Activated naive CD8-positive, alpha-beta T cell treated with anti-CD3 and anti-CD28 coated beads, Interleukin-2, amount 50 U/mL, for 24 hours (primary cell): Measurements from ENCODE around the gene SFN.
"Not testable (repeated sequence)": the region's sequence is repeated elsewhere in the genome, so short reads cannot be mapped to it uniquely, and the experiment has no call there.

Experiments
- ATAC-seq: fragments of 150-1000 bp; cut with Tn5 transposase; one replicate; pipeline ENCODE4 v1.10.0; 2021
- DNase-seq: peaks from one replicate; pipeline ENCODE4 v3.0.0; 2021
- H3K27ac Mint-ChIP-seq: one replicate; pipeline ENCODE4 v1.8.0; 2021; ENCODE audit warnings: mild to moderate bottlenecking, mixed read lengths
- H3K27me3 Mint-ChIP-seq: one replicate; pipeline ENCODE4 v1.8.0; 2021; ENCODE audit warnings: mixed read lengths
- H3K36me3 Mint-ChIP-seq: one replicate; pipeline ENCODE4 v1.8.0; 2021; ENCODE audit warnings: low read depth, mixed read lengths
- H3K4me1 Mint-ChIP-seq: one replicate; pipeline ENCODE4 v1.8.0; 2021; ENCODE audit warnings: mixed read lengths
- H3K4me3 Mint-ChIP-seq: one replicate; pipeline ENCODE4 v1.8.0; 2021; ENCODE audit warnings: mild to moderate bottlenecking, moderate library complexity, mixed read lengths
- H3K9me3 Mint-ChIP-seq: one replicate; pipeline ENCODE4 v1.8.0; 2021; ENCODE audit warnings: mixed read lengths

Gene SFN

DNA sequence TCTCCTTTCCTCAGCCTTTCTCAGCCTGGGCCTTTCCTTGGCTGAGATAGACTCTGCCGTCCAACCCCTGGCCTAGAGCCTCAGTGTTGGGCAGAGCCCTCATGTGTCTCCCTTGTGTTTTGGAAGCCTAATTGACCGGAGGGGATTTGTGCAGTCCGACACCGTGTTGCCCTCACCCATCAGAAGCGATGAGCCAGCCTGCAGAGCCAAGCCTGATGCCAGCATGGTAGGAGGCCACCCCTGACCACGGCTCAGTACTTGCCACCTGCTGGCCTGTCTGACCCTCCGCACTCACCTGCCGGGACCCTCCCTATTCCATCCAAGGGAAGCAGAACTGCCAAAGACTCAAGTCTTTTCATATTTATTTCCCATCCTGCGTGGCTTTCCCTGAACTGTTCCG is 9.3 kb upstream of the SFN start:
- Mint-ChIP-seq H3K36me3 (peaks cover 33% of the 10 kb centered on the region), H3K4me3 (no peak overlapping the region), H3K9me3 (no peaks in the 10 kb centered on the region), H3K27ac (no peak overlapping the region), H3K4me1 (no peaks in the 10 kb centered on the region), H3K27me3 (no peaks in the 10 kb centered on the region)
- no peak for DNase-seq
- no peak for ATAC-seq

DNA sequence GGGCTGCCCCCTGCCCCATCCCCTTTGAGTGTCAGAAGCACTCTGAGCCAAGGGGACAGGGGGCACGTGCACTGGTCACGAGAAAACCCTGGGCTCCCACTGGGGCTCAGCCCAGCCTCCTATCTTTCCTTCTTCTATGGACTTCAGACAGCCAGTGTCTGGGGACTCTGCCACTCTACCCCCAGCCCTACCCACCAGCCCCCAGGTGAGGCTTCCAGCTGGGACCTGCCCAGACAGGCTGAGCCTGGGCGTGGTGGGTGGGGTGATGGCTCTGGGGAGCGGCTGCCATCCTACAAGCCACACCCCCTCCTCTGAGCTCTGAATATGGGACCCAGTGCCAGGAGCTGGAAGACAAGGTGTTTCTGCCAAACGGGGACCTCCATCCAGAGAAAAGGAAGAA is 8.0 kb upstream of the SFN start:
- no peak for DNase-seq
- no peaks in the 10 kb centered on the region for H3K4me1 Mint-ChIP-seq
- ATAC-seq, result no peak
- no peaks in the 10 kb centered on the region for H3K9me3 Mint-ChIP-seq
- H3K36me3 Mint-ChIP-seq, result peaks cover 25% of the 10 kb centered on the region
- no peaks in the 10 kb centered on the region for H3K27me3 Mint-ChIP-seq
- H3K4me3 Mint-ChIP-seq, result no peak overlapping the region
- H3K27ac Mint-ChIP-seq, result no peak overlapping the region

DNA sequence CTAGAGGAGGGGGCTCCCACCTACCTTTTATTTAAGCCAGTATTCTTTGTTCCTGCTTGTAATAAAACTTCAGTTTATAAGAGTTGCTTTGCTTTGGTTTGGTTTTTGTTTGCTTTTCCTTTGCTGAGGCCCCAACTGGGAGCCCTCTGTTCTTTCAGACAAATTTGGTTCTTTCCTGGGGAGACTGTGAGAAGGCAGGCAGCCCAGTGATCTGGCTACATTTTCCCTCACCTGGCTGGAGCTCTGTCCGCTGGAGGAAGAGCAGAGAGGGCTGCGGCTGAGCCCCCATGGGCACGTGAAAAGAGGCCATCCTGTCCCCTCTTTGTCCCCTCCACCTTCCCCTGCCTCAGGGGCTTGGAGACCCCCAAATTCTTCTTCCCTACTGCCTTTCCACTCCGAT is 7.3 kb upstream of the SFN start:
- DNase-seq (no peak), ATAC-seq (no peak)
- H3K4me3 Mint-ChIP-seq, result no peak overlapping the region
- no peaks in the 10 kb centered on the region for H3K27me3 Mint-ChIP-seq
- no peaks in the 10 kb centered on the region for H3K9me3 Mint-ChIP-seq
- H3K36me3 Mint-ChIP-seq, result peaks cover 23% of the 10 kb centered on the region
- no peak overlapping the region for H3K27ac Mint-ChIP-seq
- H3K4me1 Mint-ChIP-seq, result no peaks in the 10 kb centered on the region

DNA sequence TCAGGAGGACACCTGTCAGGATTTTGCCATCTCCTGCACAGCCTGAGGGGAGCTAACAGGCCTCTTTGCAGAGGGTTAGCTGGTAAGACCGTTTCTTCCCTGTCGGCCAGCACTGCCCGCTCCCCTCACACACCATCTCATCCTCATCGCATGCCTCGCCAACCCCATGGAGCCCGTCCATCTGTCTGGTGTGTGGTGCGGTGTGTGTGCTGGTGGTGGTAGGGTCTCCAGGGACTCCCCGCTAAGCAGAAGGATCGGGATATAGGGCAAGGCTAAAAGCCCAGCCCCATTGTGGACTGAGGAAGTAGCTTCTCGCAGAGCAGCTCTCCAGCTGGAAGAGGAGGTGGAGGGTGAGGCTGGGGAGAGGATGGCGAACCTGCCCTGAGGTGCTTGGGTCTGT is 6.8 kb upstream of the SFN start:
- H3K4me3 Mint-ChIP-seq, result no peak overlapping the region
- no peak overlapping the region for H3K27ac Mint-ChIP-seq
- H3K9me3 Mint-ChIP-seq, result no peaks in the 10 kb centered on the region
- no peaks in the 10 kb centered on the region for H3K4me1 Mint-ChIP-seq
- ATAC-seq (no peak), DNase-seq (no peak)
- peaks cover 20% of the 10 kb centered on the region for H3K36me3 Mint-ChIP-seq
- H3K27me3 Mint-ChIP-seq, result no peaks in the 10 kb centered on the region

DNA sequence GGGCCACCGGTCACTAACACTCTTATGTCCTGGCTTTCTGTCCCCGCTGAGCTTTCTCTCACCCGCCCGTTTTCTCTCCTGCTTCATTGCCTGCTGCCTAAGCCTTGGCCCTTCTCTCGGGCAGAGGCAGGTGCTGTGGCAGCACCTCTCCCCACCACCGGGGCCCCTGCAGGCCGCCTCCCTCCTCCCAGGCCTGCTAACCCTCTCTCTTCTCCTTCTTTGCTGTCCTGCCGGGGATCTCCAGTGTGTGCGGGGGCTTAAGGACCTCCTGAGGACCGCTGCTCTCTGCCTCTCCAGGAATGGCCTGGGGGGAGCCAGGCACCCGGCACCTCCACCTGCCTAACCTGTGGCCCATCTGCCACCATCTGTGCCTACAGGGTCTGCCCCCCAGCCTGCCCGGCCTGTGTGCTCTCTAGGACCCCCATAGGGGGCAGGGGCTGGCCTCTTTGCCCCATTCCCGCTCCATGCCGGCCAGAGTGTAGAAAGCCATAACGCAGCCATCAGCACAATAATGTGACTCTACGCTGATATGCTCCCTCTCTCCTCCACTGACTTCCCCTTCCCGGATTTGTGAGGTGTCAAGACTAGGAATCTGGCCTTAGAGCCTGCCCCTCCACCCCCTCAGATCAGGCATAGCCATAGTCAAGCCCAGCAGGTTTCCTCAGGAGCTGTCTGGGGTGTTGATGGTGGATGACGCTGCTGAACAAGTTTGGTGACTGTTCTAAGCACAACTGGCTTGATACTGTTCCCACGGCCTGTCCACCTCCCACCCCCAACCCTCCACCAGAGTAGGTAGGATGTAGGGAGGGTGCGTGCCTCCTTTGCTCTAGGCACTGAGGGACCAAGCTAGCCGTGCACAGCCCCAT is 6.1 kb upstream of the SFN start:
- Mint-ChIP-seq H3K27me3 (no peaks in the 10 kb centered on the region), H3K36me3 (peaks cover 14% of the 10 kb centered on the region), H3K4me1 (no peaks in the 10 kb centered on the region), H3K9me3 (no peaks in the 10 kb centered on the region), H3K27ac (no peak overlapping the region), H3K4me3 (no peak overlapping the region)
- ATAC-seq (no peak), DNase-seq (no peak)

DNA sequence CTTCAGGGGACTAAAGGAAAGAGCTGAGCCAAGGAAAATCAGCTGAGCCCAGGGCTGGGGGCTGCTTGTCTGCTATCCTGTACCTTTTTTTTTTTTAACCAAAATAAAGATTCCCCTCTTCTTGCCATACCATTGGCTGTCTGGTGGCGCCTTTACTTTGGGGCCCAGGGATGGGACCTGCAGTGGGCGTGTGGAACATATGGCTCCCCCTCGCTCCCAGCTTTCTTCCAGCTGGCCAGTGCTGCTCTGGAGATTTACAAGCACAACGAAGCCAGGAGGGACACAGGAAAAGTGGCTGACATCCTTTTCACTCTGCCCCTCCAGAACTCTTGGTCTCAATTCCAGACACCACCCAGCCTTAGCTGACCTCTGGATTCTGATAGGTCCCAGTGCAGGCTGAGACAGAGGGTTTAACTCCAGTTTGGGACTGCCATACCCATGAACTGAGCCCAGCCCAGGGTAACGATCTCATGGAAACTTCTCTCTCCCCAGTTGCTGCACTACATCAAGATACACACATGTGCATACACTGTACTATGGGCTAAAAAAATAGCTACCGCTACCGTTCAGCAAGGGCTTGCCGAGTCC is 5.4 kb upstream of the SFN start:
- H3K4me1 Mint-ChIP-seq, result peaks cover 4% of the 10 kb centered on the region
- H3K4me3 Mint-ChIP-seq, result no peak overlapping the region
- H3K27ac Mint-ChIP-seq, result no peak overlapping the region
- no peaks in the 10 kb centered on the region for H3K9me3 Mint-ChIP-seq
- ATAC-seq, result no peak
- no peak for DNase-seq
- H3K36me3 Mint-ChIP-seq, result peaks cover 8% of the 10 kb centered on the region
- no peaks in the 10 kb centered on the region for H3K27me3 Mint-ChIP-seq

DNA sequence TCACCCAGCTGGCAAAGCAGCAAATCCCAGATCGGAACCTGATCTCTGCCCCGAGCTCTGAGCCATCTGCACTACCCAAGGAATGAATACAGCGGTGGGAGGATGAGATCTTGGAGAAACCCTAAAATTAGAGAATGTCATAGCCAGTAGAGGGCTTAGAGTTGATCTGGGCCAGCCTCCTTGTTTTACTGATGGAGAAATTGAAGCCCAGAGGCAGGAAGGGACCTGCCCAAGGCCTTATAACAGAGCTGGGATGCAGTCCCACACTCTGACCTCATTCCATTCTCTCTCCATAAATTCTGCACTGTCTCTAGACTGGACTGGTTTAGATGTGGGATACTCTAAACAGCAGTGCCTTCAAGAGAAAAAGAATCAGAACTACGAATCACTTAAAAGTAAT is 4.8 kb upstream of the SFN start:
- no peaks in the 10 kb centered on the region for H3K27me3 Mint-ChIP-seq
- no peak overlapping the region for H3K4me3 Mint-ChIP-seq
- no peak for ATAC-seq
- no peak overlapping the region for H3K27ac Mint-ChIP-seq
- no peak for DNase-seq
- H3K9me3 Mint-ChIP-seq, result no peaks in the 10 kb centered on the region
- H3K36me3 Mint-ChIP-seq, result peaks cover 3% of the 10 kb centered on the region
- peaks cover 10% of the 10 kb centered on the region for H3K4me1 Mint-ChIP-seq

DNA sequence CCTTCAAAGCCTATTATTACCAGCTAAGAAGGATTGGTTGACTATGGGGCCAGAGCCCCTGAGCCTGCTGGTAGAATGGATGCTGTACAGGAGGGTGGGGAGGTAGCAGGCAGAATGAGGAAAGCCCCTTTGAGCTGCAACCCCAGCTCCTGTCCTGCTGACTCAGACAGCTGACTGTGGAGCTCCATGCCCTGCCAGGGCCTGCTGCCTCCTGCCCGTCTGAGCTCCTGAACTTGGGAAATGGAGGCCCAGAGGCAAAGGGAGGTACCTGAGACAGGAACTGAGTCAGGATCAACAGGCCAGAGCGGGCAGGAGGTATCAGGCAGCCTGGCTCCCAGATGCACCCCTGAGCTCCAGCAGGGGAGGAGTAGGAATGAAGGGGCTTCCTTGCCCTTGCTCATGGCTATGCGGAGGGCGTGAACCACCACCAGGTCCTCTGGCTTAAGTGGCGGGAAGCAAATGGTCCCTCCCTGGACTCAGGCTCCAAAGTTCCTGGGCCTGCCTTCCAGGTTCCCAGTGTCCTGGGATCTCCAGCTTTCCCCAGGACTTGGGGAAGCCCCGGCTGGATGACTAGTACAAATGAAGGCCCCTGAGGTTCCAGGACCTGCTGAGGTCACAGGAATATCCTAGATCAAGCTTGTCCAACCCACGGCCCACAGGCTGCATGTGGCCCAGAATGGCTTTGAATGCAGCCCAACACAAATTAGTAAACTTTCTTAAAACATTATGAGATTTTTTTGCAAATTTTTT is 3.9 kb upstream of the SFN start:
- DNase-seq (no peak), ATAC-seq (peak; percentile 21)
- Mint-ChIP-seq H3K27me3 (no peaks in the 10 kb centered on the region), H3K4me1 (peaks cover 16% of the 10 kb centered on the region), H3K27ac (no peak overlapping the region), H3K4me3 (no peak overlapping the region), H3K36me3 (peaks cover 4% of the 10 kb centered on the region), H3K9me3 (no peaks in the 10 kb centered on the region)

DNA sequence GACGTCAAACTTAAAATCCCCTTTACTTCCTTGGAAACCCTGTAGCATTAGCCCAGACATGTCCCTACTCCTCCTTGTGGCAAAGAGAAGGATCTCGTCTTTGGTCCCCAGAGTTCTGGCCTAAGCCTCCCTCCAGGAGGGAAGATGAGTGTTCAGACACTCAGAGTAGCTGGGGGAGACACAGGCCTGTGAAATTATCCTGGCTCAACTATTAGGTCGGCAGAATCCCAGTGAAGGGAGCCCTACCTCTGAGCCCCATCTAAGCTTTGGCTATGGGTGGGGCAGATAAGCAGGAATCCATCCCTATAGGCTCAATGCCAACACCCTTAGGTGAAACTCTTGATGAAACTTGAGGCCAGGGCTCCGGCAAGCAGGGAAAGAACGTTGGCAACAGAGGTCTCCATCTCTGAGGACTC is 1.7 kb upstream of the SFN start:
- Mint-ChIP-seq H3K27me3 (no peaks in the 10 kb centered on the region), H3K27ac (no peak overlapping the region)

DNA sequence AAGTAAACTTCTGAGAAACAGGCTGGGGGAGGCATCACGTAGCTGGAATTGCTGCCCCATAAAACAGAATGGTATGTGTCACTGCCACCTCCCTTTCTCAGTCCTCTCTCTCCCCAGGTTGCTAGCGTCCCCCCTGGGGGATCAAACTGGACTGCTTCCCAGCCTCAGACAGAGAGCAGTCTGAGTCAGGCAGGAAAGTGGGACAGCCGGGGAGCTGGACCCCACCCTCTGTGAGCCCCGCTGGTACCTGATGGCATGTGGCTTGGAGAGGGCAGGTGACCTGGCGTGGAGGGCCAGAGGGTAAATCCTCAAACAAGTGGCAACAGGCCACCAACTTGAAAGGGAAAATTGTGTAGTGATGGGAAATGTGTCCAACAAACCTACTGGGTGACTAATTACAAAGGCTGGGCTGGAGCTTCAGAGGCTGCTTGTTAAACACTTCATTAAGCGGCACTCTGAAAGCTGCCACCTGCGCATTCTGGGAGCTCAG is 1.0 kb upstream of the SFN start:
- ATAC-seq, result no peak
- Mint-ChIP-seq H3K36me3 (peaks cover 1% of the 10 kb centered on the region), H3K4me1 (peaks cover 28% of the 10 kb centered on the region), H3K27ac (no peak overlapping the region), H3K4me3 (no peak overlapping the region), H3K9me3 (no peaks in the 10 kb centered on the region), H3K27me3 (no peaks in the 10 kb centered on the region)
- DNase-seq, result no peak

More for the DNA sequence above, 1.7 kb upstream of the SFN start:
- ATAC-seq (no peak), DNase-seq (no peak)
- H3K36me3 Mint-ChIP-seq, result peaks cover 1% of the 10 kb centered on the region
- no peaks in the 10 kb centered on the region for H3K9me3 Mint-ChIP-seq
- peaks cover 28% of the 10 kb centered on the region for H3K4me1 Mint-ChIP-seq
- H3K4me3 Mint-ChIP-seq, result no peak overlapping the region

DNA sequence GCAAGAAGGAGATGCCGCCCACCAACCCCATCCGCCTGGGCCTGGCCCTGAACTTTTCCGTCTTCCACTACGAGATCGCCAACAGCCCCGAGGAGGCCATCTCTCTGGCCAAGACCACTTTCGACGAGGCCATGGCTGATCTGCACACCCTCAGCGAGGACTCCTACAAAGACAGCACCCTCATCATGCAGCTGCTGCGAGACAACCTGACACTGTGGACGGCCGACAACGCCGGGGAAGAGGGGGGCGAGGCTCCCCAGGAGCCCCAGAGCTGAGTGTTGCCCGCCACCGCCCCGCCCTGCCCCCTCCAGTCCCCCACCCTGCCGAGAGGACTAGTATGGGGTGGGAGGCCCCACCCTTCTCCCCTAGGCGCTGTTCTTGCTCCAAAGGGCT is 732 bp downstream of the SFN start:
- no peaks in the 10 kb centered on the region for H3K9me3 Mint-ChIP-seq
- peaks cover 28% of the 10 kb centered on the region for H3K4me1 Mint-ChIP-seq

DNA sequence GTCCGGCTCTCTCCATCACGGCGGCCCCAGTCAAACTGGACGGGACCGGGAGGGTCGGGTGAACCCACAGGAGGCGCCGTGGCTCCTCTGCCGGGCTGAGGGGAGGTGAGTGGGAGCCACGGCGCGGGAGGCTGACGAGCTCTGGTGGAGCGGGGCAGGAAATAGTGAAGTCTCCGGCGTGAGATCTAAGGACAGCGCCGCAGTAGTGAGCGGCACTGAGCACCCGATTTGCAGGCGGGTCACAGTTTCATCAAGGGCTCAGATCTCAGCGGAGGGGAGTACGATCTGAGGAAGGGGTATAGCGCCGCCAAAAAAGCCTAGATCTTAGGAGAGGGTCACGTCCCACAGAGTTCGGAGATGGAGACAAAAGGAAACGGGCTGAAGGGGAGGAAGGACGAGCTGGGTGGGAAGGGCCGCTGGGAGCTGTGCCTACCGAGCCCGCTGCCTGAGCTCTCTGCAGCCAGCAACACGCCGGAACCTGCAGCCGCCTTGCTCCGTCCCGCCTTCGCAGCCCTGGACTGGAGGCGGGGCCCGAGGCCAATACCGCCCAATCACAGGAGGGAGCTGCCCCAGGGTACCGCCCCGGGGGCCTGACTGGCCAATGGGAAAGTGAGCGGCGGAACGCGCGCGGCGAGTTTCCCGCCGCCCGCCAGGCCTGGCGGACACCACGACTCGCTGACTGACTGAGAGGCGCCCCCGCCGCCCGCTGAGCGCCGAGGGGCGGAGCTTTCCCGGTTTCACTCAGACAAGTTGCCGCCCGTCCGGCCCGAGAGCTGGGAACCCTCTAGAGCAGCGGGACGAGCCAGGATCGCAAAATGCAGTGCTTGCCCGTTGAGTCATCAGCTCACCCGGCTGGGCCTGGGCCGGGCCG is 1.9 kb downstream of the SFN start:
- peaks cover 28% of the 10 kb centered on the region for H3K4me1 Mint-ChIP-seq
- peaks cover 1% of the 10 kb centered on the region for H3K36me3 Mint-ChIP-seq
- peak overlapping the region; percentile 91 for H3K4me3 Mint-ChIP-seq
- no peaks in the 10 kb centered on the region for H3K27me3 Mint-ChIP-seq
- DNase-seq (peak; percentile 95), ATAC-seq (peak; percentile 95)
- H3K27ac Mint-ChIP-seq, result peak overlapping the region; percentile 88
- no peaks in the 10 kb centered on the region for H3K9me3 Mint-ChIP-seq

More for the DNA sequence above, 732 bp downstream of the SFN start:
- peak overlapping the region; percentile 91 for H3K4me3 Mint-ChIP-seq
- no peak overlapping the region for H3K27ac Mint-ChIP-seq
- H3K27me3 Mint-ChIP-seq, result no peaks in the 10 kb centered on the region
- DNase-seq (no peak), ATAC-seq (no peak)
- peaks cover 1% of the 10 kb centered on the region for H3K36me3 Mint-ChIP-seq

DNA sequence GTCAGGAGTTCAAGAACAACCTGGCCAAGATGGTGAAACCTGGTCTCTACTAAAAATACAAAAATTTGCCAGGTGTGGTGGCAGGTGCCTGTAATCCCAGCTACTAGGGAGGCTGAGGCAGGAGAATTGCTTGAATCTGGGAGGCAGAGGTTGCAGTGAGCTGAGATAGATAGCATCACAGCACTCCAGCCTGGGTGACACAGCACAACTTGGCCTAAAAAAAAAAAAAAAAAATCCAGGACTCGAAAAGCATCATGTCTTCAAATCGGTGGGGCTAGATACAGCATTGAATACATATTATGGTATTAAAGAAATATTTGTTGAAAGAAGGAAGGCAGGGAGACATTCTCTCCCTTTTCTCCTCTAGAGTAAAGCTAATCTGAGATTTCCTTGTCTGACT is 10.1 kb downstream of the SFN start:
- not testable (repeated sequence) for H3K4me1 Mint-ChIP-seq, H3K36me3 Mint-ChIP-seq, H3K27ac Mint-ChIP-seq, H3K4me3 Mint-ChIP-seq, ATAC-seq, H3K9me3 Mint-ChIP-seq, DNase-seq, H3K27me3 Mint-ChIP-seq

DNA sequence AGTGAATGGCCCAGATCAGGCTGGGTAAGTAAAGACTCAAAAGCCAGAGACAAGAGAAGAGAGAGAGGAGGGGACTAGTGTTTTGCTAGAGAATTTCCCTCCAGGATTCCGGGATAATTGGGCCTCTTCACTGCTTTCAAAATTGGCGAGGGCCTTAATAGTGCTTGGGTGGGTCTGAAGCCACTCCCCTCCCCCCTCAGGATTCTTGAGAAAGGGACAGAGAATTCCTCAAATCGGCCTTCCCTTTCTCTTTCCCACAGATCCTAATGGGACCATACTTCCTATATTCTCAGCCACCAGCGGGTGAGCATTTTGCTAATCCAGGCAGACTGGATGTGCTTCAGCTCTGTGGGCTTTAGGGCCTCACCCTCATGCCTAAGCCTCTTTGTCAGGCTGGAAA is 11.9 kb downstream of the SFN start:
- H3K27me3 Mint-ChIP-seq, result no peaks in the 10 kb centered on the region

More for the DNA sequence above, 11.9 kb downstream of the SFN start:
- DNase-seq (no peak), ATAC-seq (no peak)
- Mint-ChIP-seq H3K27ac (no peak overlapping the region), H3K36me3 (peaks cover 13% of the 10 kb centered on the region), H3K4me3 (no peak overlapping the region), H3K9me3 (no peaks in the 10 kb centered on the region), H3K4me1 (peaks cover 4% of the 10 kb centered on the region)
